HFFc6 (cell line): Measurements from ENCODE around the gene DAZAP2. TPM values are rescaled to one million over a fixed set of nuclear protein-coding genes. Genes with fewer than 3 reads are reported as not detected.

Experiments
- DNase-seq: peaks from one replicate; pipeline ENCODE4 v3.0.0-alpha.2; 2018
- H3K27ac Mint-ChIP-seq: 2 replicates; pipeline ENCODE4 v1.8.0; 2020; ENCODE audit warnings: mild to moderate bottlenecking, mixed read lengths
- H3K27me3 Mint-ChIP-seq: 2 replicates; pipeline ENCODE4 v1.8.0; 2021; ENCODE audit warnings: mild to moderate bottlenecking, moderate library complexity, mixed read lengths; ENCODE audit not compliant: insufficient read depth
- H3K36me3 Mint-ChIP-seq: 2 replicates; pipeline ENCODE4 v1.8.0; 2021; ENCODE audit warnings: low read depth, mixed read lengths
- H3K4me1 Mint-ChIP-seq: 2 replicates; pipeline ENCODE4 v1.8.0; 2020; ENCODE audit warnings: low read depth, mixed read lengths
- H3K4me3 Mint-ChIP-seq: 2 replicates; pipeline ENCODE4 v1.8.0; 2020; ENCODE audit warnings: mild to moderate bottlenecking, moderate library complexity, mixed read lengths
- H3K9me3 Mint-ChIP-seq: 2 replicates; pipeline ENCODE4 v1.8.0; 2020; ENCODE audit warnings: mild to moderate bottlenecking, mixed read lengths
- CTCF ChIP-seq: fragments of 200-600 bp; sonication (generic); IDR thresholded peaks from 2 replicates; pipeline ENCODE4 v1.5.0; 2021; ENCODE audit warnings: antibody characterized with exemption, mild to moderate bottlenecking
- total RNA-seq, 6 experiments: library from RNA; stranded (reverse); fragmentation: NEBNext Ultra II Directional; extraction: Animal tissue kit (Norgen Biotek cat#: 25700); gene quantifications; 2 replicates in 1 of 6; 3 replicates in 5 of 6; pipeline ENCODE4 v1.2.3, GENCODE V29; 2021

DAZAP2 gene
- total RNA-seq, 6 experiments from 2014 or later: 84.7 to 137 (median 117) TPM

- Mint-ChIP-seq H3K4me3 (no peak overlapping the region), H3K9me3 (no peaks in the 10 kb centered on the region), H3K27ac (no peak overlapping the region), H3K36me3 (no peaks in the 10 kb centered on the region), H3K4me1 (0 out of 2 replicates have a peak, but pooled peaks cover 3% of the 10 kb centered on the region), H3K27me3 (peaks cover 3% of the 10 kb centered on the region)
- no peak for TF ChIP-seq CTCF
- DNase-seq: no peak
Observed at GRCh38 chr12:51195841-51196240, 42.8 kb upstream of the DAZAP2 start.

GRCh38 chr12:51196547-51196946 lies 42.1 kb upstream of the DAZAP2 start:
- no peaks in the 10 kb centered on the region for H3K9me3 Mint-ChIP-seq
- H3K4me3 Mint-ChIP-seq: no peak overlapping the region
- no peaks in the 10 kb centered on the region for H3K36me3 Mint-ChIP-seq
- no peak for TF ChIP-seq CTCF
- H3K4me1 Mint-ChIP-seq: no peaks in the 10 kb centered on the region
- peaks cover 2% of the 10 kb centered on the region; the same call in 1 of the 2 replicates for H3K27me3 Mint-ChIP-seq
- H3K27ac Mint-ChIP-seq: no peak overlapping the region
- DNase-seq: no peak

GRCh38 chr12:51197736-51198567 lies 40.7 kb upstream of the DAZAP2 start:
- Mint-ChIP-seq H3K9me3 (no peaks in the 10 kb centered on the region), H3K4me1 (no peaks in the 10 kb centered on the region), H3K36me3 (no peaks in the 10 kb centered on the region), H3K4me3 (no peak overlapping the region), H3K27ac (no peak overlapping the region), H3K27me3 (peaks cover 2% of the 10 kb centered on the region; the same call in 1 of the 2 replicates)
- no peak for TF ChIP-seq CTCF
- DNase-seq: no peak

- no peak for DNase-seq
- no peak for TF ChIP-seq CTCF
- no peaks in the 10 kb centered on the region for H3K9me3 Mint-ChIP-seq
- H3K36me3 Mint-ChIP-seq: no peaks in the 10 kb centered on the region
- no peaks in the 10 kb centered on the region for H3K4me1 Mint-ChIP-seq
- H3K27me3 Mint-ChIP-seq: peaks cover 2% of the 10 kb centered on the region; the same call in 1 of the 2 replicates
- H3K4me3 Mint-ChIP-seq: no peak overlapping the region
- H3K27ac Mint-ChIP-seq: no peak overlapping the region
Observed at GRCh38 chr12:51198568-51199365, 39.9 kb upstream of the DAZAP2 start.

GRCh38 chr12:51199366-51199945 lies 39.2 kb upstream of the DAZAP2 start:
- Mint-ChIP-seq H3K4me3 (no peak overlapping the region), H3K4me1 (peaks cover 2% of the 10 kb centered on the region), H3K36me3 (no peaks in the 10 kb centered on the region), H3K27me3 (peaks cover 2% of the 10 kb centered on the region; the same call in 1 of the 2 replicates), H3K27ac (no peak overlapping the region), H3K9me3 (no peaks in the 10 kb centered on the region)
- no peak for DNase-seq
- no peak for TF ChIP-seq CTCF
